ENCODE measurements around the gene ASIC2. TPM values are rescaled to one million over a fixed set of nuclear protein-coding genes. Genes with fewer than 3 reads are reported as not detected.

Gene ASIC2
- total RNA-seq, 1 donor from 2014 or later = not detected

- DNase-seq (ENCODE audit: low spot score) = no peak
- no peaks in the 10 kb centered on the region for H3K9me3 Mint-ChIP-seq (ENCODE audit: unreplicated experiment)
- no peak overlapping the region for H3K4me3 Mint-ChIP-seq (ENCODE audit: unreplicated experiment)
- no peaks in the 10 kb centered on the region for H3K36me3 Mint-ChIP-seq (ENCODE audit: low read depth, unreplicated experiment)
- TF ChIP-seq CTCF (IDR thresholded peaks at IDR 0.05; ENCODE audit: unreplicated experiment) = no peak
- H3K27ac Mint-ChIP-seq (ENCODE audit: unreplicated experiment) = no peak overlapping the region
- no peaks in the 10 kb centered on the region for H3K4me1 Mint-ChIP-seq (ENCODE audit: unreplicated experiment)
- H3K27me3 Mint-ChIP-seq (ENCODE audit: unreplicated experiment) = peaks cover 3% of the 10 kb centered on the region
These were observed 179.7 kb downstream of the ASIC2 start for GRCh38 chr17:33113276-33113990.

- Mint-ChIP-seq H3K4me3 (ENCODE audit: unreplicated experiment) (no peak overlapping the region), H3K9me3 (ENCODE audit: unreplicated experiment) (no peaks in the 10 kb centered on the region), H3K27me3 (ENCODE audit: unreplicated experiment) (peaks cover 2% of the 10 kb centered on the region), H3K4me1 (ENCODE audit: unreplicated experiment) (no peaks in the 10 kb centered on the region), H3K36me3 (ENCODE audit: low read depth, unreplicated experiment) (no peaks in the 10 kb centered on the region), H3K27ac (ENCODE audit: unreplicated experiment) (no peak overlapping the region)
- no peak for DNase-seq (ENCODE audit: low spot score)
- no peak for TF ChIP-seq CTCF (IDR thresholded peaks at IDR 0.05; ENCODE audit: unreplicated experiment)
These were observed 180.3 kb downstream of the ASIC2 start for GRCh38 chr17:33112763-33113162.

GRCh38 chr17:33109336-33110072 is 183.6 kb downstream of the ASIC2 start:
- H3K9me3 Mint-ChIP-seq (ENCODE audit: unreplicated experiment) = no peaks in the 10 kb centered on the region
- H3K27me3 Mint-ChIP-seq (ENCODE audit: unreplicated experiment) = peaks cover 2% of the 10 kb centered on the region
- H3K36me3 Mint-ChIP-seq (ENCODE audit: low read depth, unreplicated experiment) = no peaks in the 10 kb centered on the region
- H3K4me3 Mint-ChIP-seq (ENCODE audit: unreplicated experiment) = no peak overlapping the region
- no peak for TF ChIP-seq CTCF (IDR thresholded peaks at IDR 0.05; ENCODE audit: unreplicated experiment)
- no peaks in the 10 kb centered on the region for H3K4me1 Mint-ChIP-seq (ENCODE audit: unreplicated experiment)
- no peak for DNase-seq (ENCODE audit: low spot score)
- no peak overlapping the region for H3K27ac Mint-ChIP-seq (ENCODE audit: unreplicated experiment)

GRCh38 chr17:33106525-33107165 is 186.4 kb downstream of the ASIC2 start:
- Mint-ChIP-seq H3K4me1 (ENCODE audit: unreplicated experiment) (no peaks in the 10 kb centered on the region), H3K36me3 (ENCODE audit: low read depth, unreplicated experiment) (no peaks in the 10 kb centered on the region), H3K27ac (ENCODE audit: unreplicated experiment) (no peak overlapping the region), H3K4me3 (ENCODE audit: unreplicated experiment) (no peak overlapping the region), H3K9me3 (ENCODE audit: unreplicated experiment) (no peaks in the 10 kb centered on the region), H3K27me3 (ENCODE audit: unreplicated experiment) (peaks cover 2% of the 10 kb centered on the region)
- DNase-seq (ENCODE audit: low spot score) = no peak
- TF ChIP-seq CTCF (IDR thresholded peaks at IDR 0.05; ENCODE audit: unreplicated experiment) = no peak

Measured in endothelial cell (in vitro differentiated cells).